D721Med (cell line): ENCODE results near the gene PAXIP1.
"Not testable (repeated sequence)": the region's sequence is repeated elsewhere in the genome, so short reads cannot be mapped to it uniquely, and the experiment has no call there.

Experiments
- DNase-seq: peaks from one replicate; pipeline ENCODE4 v3.0.0; 2011; ENCODE audit warnings: low spot score; ENCODE audit not compliant: insufficient read length
- FAIRE-seq: peaks from 2 replicates; lab custom pipeline; 2011; peaks lifted over from hg19 to GRCh38; lab: Jason Lieb, UNC
- CTCF ChIP-seq: IDR thresholded peaks from 2 replicates; pipeline ENCODE4 v1.5.1; 2012; ENCODE audit warnings: mild to moderate bottlenecking, control low read depth; ENCODE audit not compliant: insufficient read depth; ENCODE audit errors: missing control alignments

PAXIP1 gene

GRCh38 chr7:154947604-154948003 lies 55.3 kb downstream of the PAXIP1 start:
- TF ChIP-seq CTCF = no peak
- FAIRE-seq (no peak), DNase-seq (no peak)

- DNase-seq (no peak), FAIRE-seq (no peak)
- no peak for TF ChIP-seq CTCF
These were observed 56.8 kb downstream of the PAXIP1 start for GRCh38 chr7:154946166-154946565.

- no peak for FAIRE-seq
- no peak for DNase-seq
- no peak for TF ChIP-seq CTCF
These were observed 59.0 kb downstream of the PAXIP1 start for GRCh38 chr7:154943906-154944305.

GRCh38 chr7:154942691-154943090 lies 60.2 kb downstream of the PAXIP1 start:
- no peak for TF ChIP-seq CTCF
- FAIRE-seq = no peak
- no peak for DNase-seq

- TF ChIP-seq CTCF = no peak
- no peak for DNase-seq
- FAIRE-seq = no peak
These were observed 65.1 kb downstream of the PAXIP1 start for GRCh38 chr7:154937837-154938236.

- not testable (repeated sequence) for DNase-seq, FAIRE-seq
These were observed 68.5 kb downstream of the PAXIP1 start for GRCh38 chr7:154934353-154934952.

GRCh38 chr7:154931906-154932305 lies 71.0 kb downstream of the PAXIP1 start:
- FAIRE-seq (no peak), DNase-seq (no peak)
- no peak for TF ChIP-seq CTCF

GRCh38 chr7:154929006-154929726 lies 73.8 kb downstream of the PAXIP1 start:
- no peak for FAIRE-seq
- no peak for DNase-seq

More at GRCh38 chr7:154929006-154929726, 73.8 kb downstream of the PAXIP1 start:
- no peak for TF ChIP-seq CTCF
